ENCODE data around the gene WFDC10A.
"Not testable (repeated sequence)": the region's sequence is repeated elsewhere in the genome, so short reads cannot be mapped to it uniquely, and the experiment has no call there.

The WFDC10A gene

DNA sequence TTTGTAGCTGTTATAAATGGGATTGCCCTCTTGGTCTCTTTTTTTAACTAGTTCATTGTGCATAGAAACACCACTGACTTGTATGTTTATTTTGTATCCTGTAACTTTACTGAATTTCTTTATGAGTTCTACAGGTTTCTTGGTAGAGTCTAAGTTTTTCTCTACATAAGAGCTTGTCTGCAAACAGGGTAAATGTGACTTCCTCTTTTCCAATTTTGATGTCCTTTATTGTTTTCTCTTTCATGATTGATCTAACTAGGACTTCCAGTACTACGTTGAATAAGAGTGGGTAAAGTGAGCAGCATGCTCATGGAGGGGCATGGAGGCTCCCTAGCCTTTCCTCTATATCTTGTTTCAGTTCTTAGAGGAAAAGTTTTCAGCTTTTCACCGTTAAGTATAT is 3.0 kb upstream of the WFDC10A start:
- DNase-seq (ENCODE audit: low read depth, low spot score): no peak
- TF ChIP-seq ZNF274 (IDR thresholded peaks at IDR 0.05; ENCODE audit: low read depth, low read length) (no peak), YY1 (IDR thresholded peaks at IDR 0.05; ENCODE audit: insufficient read depth, insufficient read length) (no peak)
- Histone ChIP-seq H3K4me3 (ENCODE audit: insufficient read length, low read depth) (no peak overlapping the region), H3K27me3 (ENCODE audit: insufficient read depth, insufficient read length) (no peaks in the 10 kb centered on the region), H3K36me3 (ENCODE audit: insufficient read depth, insufficient read length, low read length) (no peaks in the 10 kb centered on the region), H3K9ac (ENCODE audit: insufficient read length, low read depth) (no peak overlapping the region), H3K4me1 (ENCODE audit: insufficient read depth, insufficient read length) (no peaks in the 10 kb centered on the region), H3K9me3 (ENCODE audit: insufficient read depth, low read length) (no peaks in the 10 kb centered on the region)

DNA sequence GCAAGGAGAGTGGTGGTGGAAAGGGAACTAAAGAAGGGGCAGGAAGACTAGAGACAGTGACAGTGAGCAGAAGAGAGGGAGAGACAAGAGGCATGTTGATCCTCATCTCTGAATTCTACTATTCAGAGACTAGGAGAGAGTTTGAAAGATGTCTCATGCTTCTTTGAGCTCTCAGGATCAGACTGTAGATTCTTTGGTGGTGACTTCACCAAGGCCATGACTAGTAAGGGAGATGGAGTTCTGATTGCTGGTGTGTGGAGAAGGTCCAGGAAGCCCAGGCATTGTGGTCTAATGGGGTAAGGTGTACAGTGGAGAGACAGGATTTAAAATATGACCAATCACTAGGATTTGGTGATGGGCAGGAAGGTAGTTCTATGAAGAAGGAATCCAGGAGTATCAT is 832 bp downstream of the WFDC10A start:
- H3K4me3 ChIP-seq (ENCODE audit: insufficient read length, low read depth): no peak overlapping the region
- H3K36me3 ChIP-seq (ENCODE audit: insufficient read depth, insufficient read length, low read length): no peaks in the 10 kb centered on the region
- TF ChIP-seq ZNF274 (IDR thresholded peaks at IDR 0.05; ENCODE audit: low read depth, low read length): no peak
- no peak for TF ChIP-seq SUZ12 (IDR thresholded peaks at IDR 0.05; ENCODE audit: extremely low read depth, insufficient read depth, insufficient read length)
- no peak for TF ChIP-seq YY1 (IDR thresholded peaks at IDR 0.05; ENCODE audit: insufficient read depth, insufficient read length)
- H3K4me1 ChIP-seq (ENCODE audit: insufficient read depth, insufficient read length): no peaks in the 10 kb centered on the region
- no peaks in the 10 kb centered on the region for H3K27me3 ChIP-seq (ENCODE audit: insufficient read depth, insufficient read length)
- H3K9me3 ChIP-seq (ENCODE audit: insufficient read depth, low read length): no peaks in the 10 kb centered on the region
- H3K9ac ChIP-seq (ENCODE audit: insufficient read length, low read depth): no peak overlapping the region
- DNase-seq (ENCODE audit: low read depth, low spot score): no peak

DNA sequence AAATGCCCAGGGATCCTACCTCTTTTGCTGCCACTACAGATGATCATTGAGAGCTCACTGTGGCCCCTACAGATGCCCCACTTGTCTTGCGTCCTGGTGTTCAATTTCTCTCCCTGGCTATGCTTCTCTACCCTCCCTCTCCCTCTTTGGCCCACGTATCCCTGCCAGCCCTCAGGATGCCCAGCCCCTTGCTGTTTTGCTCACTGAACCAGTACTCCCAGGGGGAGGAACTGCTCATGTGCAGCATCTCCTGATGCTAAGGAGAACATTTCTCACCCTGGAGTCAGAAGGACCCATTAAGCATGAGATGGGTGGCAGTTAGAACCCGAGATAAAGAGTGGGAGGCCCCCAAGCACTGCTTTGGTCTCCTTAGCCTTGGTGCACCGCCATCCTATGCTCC is 1.6 kb downstream of the WFDC10A start, which contains the start of gene WFDC9:
Gene WFDC9 (minus strand): TSS at position 101 of the 400 bp plus-strand sequence. CDS start 21,103 bp downstream, outside the sequence.
- no peak within 1 kb of the TSS for H3K9ac ChIP-seq (ENCODE audit: insufficient read length, low read depth)
- H3K9me3 ChIP-seq (ENCODE audit: insufficient read depth, low read length): no peaks in the 10 kb centered on the region
- no peaks in the 10 kb centered on the region for H3K27me3 ChIP-seq (ENCODE audit: insufficient read depth, insufficient read length)
- no peaks in the 10 kb centered on the region for H3K4me1 ChIP-seq (ENCODE audit: insufficient read depth, insufficient read length)
- H3K4me3 ChIP-seq (ENCODE audit: insufficient read length, low read depth): no peak within 1 kb of the TSS
- TF ChIP-seq SUZ12 (IDR thresholded peaks at IDR 0.05; ENCODE audit: extremely low read depth, insufficient read depth, insufficient read length) (no peak), YY1 (IDR thresholded peaks at IDR 0.05; ENCODE audit: insufficient read depth, insufficient read length) (no peak), ZNF274 (IDR thresholded peaks at IDR 0.05; ENCODE audit: low read depth, low read length) (no peak)
- no peak for DNase-seq (ENCODE audit: low read depth, low spot score)
- H3K36me3 ChIP-seq (ENCODE audit: insufficient read depth, insufficient read length, low read length): no peaks in the 10 kb centered on the region

DNA sequence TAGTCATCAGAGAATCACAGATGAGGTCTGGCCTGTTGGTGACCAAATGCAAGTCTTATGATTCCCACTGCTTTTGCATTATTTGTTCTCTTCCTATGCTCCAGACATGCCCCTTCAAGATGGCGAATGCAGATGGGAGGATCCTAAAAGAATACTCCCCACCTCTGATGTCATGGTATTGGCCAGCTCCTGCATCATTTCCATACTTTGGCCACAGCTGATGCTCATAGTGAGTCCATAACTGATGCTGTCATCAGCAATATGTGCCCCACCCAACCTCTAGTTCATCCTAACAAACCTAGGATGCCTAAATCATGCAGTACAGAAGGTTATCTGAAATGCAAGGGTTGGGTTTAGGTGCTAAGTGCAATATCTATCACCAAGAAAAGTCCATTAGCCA is 7.0 kb downstream of the WFDC10A start:
- Histone ChIP-seq H3K9me3 (ENCODE audit: insufficient read depth, low read length) (no peaks in the 10 kb centered on the region; the same call in 1 of the 2 replicates), H3K4me3 (ENCODE audit: insufficient read length, low read depth) (no peak overlapping the region), H3K9ac (ENCODE audit: insufficient read length, low read depth) (no peak overlapping the region), H3K27me3 (ENCODE audit: insufficient read depth, insufficient read length) (no peaks in the 10 kb centered on the region), H3K36me3 (ENCODE audit: insufficient read depth, insufficient read length, low read length) (no peaks in the 10 kb centered on the region), H3K4me1 (ENCODE audit: insufficient read depth, insufficient read length) (no peaks in the 10 kb centered on the region)
- TF ChIP-seq SUZ12 (IDR thresholded peaks at IDR 0.05; ENCODE audit: extremely low read depth, insufficient read depth, insufficient read length): no peak
- no peak for TF ChIP-seq YY1 (IDR thresholded peaks at IDR 0.05; ENCODE audit: insufficient read depth, insufficient read length)
- no peak for TF ChIP-seq ZNF274 (IDR thresholded peaks at IDR 0.05; ENCODE audit: low read depth, low read length)
- no peak for DNase-seq (ENCODE audit: low read depth, low spot score)

DNA sequence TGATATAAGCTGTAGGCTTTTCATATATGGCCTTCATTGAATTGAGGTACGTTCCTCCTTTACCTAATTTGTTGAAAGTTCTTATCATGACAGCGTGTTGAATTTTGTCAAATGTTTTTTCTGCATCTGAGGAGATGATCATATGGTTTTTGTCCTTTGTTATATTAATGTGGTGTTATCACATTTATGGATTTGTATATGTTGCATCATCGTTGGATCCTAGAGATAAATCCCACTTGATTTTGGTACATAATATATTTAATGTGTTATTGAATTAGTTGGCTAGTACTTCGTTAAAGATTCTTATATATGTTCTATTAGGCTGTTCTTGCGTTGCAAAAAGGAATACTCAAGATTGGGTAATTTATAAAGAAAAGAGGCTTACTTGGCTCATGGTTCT is 10.1 kb downstream of the WFDC10A start:
- Histone ChIP-seq H3K9me3 (ENCODE audit: insufficient read depth, low read length) (no peaks in the 10 kb centered on the region; the same call in none of the 2 replicates), H3K4me3 (ENCODE audit: insufficient read length, low read depth) (no peak overlapping the region), H3K36me3 (ENCODE audit: insufficient read depth, insufficient read length, low read length) (no peaks in the 10 kb centered on the region), H3K9ac (ENCODE audit: insufficient read length, low read depth) (no peak overlapping the region), H3K27me3 (ENCODE audit: insufficient read depth, insufficient read length) (no peaks in the 10 kb centered on the region), H3K4me1 (ENCODE audit: insufficient read depth, insufficient read length) (no peaks in the 10 kb centered on the region)
- TF ChIP-seq SUZ12 (IDR thresholded peaks at IDR 0.05; ENCODE audit: extremely low read depth, insufficient read depth, insufficient read length) (no peak), YY1 (IDR thresholded peaks at IDR 0.05; ENCODE audit: insufficient read depth, insufficient read length) (no peak), ZNF274 (IDR thresholded peaks at IDR 0.05; ENCODE audit: low read depth, low read length) (no peak)
- DNase-seq (ENCODE audit: low read depth, low spot score): no peak

DNA sequence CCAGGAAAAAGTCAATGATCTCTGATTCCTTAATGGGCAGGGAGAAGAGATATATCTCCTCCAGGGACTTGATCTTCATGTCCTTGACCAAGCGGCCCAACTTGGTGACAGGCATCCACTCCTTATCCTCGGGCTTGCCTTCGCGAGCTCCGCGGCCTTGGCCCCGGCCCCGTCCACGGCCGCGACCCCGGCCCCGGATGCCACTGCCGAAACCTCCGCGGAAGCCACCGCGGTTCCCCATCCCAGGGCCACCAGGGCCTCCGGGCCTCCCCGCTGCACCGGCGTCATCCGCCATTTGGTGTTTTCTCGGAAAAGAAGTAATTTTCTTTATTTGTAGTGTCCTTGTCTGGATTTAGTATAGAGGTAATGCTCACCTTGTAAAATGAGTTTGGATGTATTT is 11.5 kb downstream of the WFDC10A start:
- not testable (repeated sequence) for H3K36me3 ChIP-seq (ENCODE audit: insufficient read depth, insufficient read length, low read length); DNase-seq (ENCODE audit: low read depth, low spot score); H3K9ac ChIP-seq (ENCODE audit: insufficient read length, low read depth); H3K4me3 ChIP-seq (ENCODE audit: insufficient read length, low read depth); H3K27me3 ChIP-seq (ENCODE audit: insufficient read depth, insufficient read length); H3K9me3 ChIP-seq (ENCODE audit: insufficient read depth, low read length); H3K4me1 ChIP-seq (ENCODE audit: insufficient read depth, insufficient read length)

DNA sequence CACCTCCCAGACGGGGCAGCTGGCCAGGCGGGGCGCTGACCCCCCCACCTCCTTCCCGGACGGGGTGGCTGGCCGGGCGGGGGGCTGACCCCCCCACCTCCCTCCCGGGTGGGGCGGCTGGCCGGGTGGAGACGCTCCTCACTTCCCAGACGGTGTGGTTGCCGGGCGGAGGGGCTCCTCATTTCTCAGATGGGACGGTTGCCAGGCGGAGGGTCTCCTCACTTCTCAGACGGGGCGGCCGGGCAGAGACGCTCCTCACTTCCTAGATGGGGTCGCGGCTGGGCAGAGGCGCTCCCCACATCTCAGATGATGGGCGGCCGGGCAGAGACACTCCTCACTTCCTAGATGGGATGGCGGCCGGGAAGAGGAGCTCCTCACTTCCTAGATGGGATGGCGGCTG is 16.3 kb downstream of the WFDC10A start:
- not testable (repeated sequence) for H3K27me3 ChIP-seq (ENCODE audit: insufficient read depth, insufficient read length)

DNA sequence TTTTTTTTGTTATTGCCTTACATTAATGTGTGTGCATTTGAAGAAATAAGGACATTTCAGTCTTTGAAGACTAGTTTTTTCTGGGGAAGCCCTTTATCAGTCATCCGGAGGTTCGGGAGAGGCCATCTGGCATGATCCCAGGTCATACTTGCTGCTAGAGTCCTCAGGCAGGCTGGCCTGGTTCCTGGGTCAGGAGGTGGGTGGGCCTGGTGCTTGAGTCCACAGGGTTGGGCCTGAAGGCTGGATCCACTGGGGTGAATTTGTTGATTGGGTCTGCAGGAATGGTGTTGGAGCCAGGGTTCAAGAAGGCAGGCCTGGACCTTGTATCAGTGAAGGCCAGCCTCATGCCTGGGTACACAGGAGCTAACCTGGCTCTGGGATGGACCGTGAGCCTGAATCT is 17.3 kb downstream of the WFDC10A start:
- Histone ChIP-seq H3K9ac (ENCODE audit: insufficient read length, low read depth) (no peak overlapping the region), H3K27me3 (ENCODE audit: insufficient read depth, insufficient read length) (no peaks in the 10 kb centered on the region), H3K4me1 (ENCODE audit: insufficient read depth, insufficient read length) (no peaks in the 10 kb centered on the region), H3K4me3 (ENCODE audit: insufficient read length, low read depth) (no peak overlapping the region), H3K9me3 (ENCODE audit: insufficient read depth, low read length) (peaks cover 32% of the 10 kb centered on the region), H3K36me3 (ENCODE audit: insufficient read depth, insufficient read length, low read length) (no peaks in the 10 kb centered on the region)
- no peak for DNase-seq (ENCODE audit: low read depth, low spot score)
- TF ChIP-seq SUZ12 (IDR thresholded peaks at IDR 0.05; ENCODE audit: extremely low read depth, insufficient read depth, insufficient read length) (no peak), ZNF274 (IDR thresholded peaks at IDR 0.05; ENCODE audit: low read depth, low read length) (no peak), YY1 (IDR thresholded peaks at IDR 0.05; ENCODE audit: insufficient read depth, insufficient read length) (no peak)

More for the DNA sequence above, 16.3 kb downstream of the WFDC10A start:
- H3K9me3 ChIP-seq (ENCODE audit: insufficient read depth, low read length): peaks cover 22% of the 10 kb centered on the region
- not testable (repeated sequence) for H3K9ac ChIP-seq (ENCODE audit: insufficient read length, low read depth); DNase-seq (ENCODE audit: low read depth, low spot score); H3K4me1 ChIP-seq (ENCODE audit: insufficient read depth, insufficient read length); H3K36me3 ChIP-seq (ENCODE audit: insufficient read depth, insufficient read length, low read length); H3K4me3 ChIP-seq (ENCODE audit: insufficient read length, low read depth)

Measured in NT2/D1 (cell line).